GM21447 (cell line): Measurements from ENCODE around the gene CASP7.
A peak's percentile ranks its signal among the peaks of the same experiment; 100 is the strongest.

Experiments used
- ATAC-seq: cut with Tn5 transposase; IDR thresholded peaks from one replicate; pipeline ENCODE4 v1.9.1; 2021; ENCODE audit not compliant: unreplicated experiment

The CASP7 gene

DNA sequence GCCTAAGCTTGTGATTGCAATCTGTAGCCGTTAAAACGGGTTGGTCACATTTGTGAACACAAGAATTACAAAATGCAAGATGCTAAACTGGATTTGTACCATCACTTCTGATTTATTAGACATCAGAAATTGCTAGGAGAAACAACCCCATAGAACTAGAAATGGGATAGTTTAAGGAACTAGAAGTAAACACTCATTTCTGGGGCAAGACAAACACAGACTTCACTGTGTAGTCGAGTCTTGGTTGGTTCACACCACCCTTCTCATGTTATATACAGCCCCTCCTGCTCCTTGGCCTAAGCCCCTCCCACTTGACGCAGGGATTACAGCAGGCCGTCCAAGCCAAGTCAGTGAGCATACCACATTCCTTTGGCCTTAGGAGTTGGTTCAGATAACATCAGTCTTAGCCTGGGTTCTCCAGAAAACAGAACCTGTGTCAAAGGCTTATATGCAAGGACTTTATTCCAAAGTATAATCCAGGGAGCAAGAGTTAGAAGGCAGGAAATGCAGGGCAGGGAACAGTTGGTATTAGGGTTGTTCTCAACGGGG, 13.8 kb upstream of the CASP7 start:
- no peak for ATAC-seq

DNA sequence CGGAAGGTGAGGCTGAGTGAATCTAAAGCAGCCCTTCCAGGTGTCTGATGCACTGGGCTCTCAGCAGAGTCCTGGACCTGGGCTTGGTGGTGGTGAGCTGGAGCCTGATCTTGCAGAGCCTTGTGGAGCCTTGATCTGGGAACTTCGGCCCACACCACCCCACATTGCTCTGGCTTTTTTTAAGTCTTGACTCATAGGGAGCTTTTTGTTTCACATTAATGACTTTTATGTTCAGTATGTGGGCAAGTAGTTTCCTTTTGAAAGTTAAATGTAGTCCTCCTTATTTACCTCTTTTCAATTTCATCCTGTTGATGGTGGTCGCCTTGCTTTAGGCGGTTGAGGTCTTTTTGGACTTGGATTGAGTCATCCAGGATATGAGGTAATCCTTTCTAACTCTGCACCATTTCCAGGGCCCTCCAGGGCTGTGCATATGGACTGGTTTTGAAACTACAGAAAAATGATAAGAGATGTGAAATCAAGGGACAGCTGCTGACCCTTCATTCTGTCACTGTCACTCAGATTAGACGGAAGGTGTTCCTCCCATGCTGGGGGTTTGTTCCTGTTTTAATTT, 12.9 kb upstream of the CASP7 start:
- peak; percentile 86 for ATAC-seq

DNA sequence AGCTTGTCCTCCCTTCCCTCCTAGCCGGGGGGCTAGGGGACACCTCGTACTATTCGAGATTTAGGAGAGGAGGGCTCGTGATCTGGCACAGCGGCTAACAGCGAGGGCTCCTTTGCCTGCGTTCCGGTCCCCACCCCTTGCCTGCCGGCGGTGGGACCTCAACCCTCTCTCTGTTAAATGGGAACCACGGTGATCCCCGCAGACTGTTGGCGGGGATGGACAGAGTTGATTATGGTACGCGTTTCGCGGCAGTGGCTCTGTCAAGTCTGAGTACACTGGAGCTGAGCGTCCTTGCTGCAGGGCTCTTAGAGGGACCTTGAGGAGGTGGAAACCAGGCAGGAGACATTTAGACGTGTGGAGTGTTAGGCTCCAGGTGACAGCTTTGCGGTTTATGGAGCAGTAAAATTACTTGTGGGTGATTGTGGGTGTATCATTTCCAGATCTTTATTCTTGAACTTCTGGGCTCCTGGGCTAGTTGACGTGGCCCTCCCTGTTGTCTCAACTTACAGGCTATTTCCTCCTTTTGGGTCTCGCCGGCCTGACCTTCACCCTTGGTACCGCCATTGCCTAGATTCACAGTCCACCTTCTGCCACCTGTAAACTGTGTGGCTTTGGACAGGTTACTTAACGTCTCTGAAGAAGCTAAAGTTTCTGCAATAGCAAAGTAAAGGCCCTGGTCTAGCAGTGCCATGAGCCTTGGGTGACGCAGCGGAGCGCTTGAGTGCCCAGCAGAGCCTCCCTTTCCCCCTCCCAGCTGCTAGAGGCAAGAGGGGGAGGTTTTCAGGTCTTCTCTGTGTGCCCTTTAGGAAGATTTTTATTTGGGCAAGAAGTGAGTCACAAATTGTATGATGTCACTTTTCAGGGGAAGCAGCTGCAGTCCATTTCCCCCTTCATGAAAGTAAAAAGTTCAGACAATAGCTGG, 739 bp downstream of the CASP7 start:
- ATAC-seq, result peak; percentile 24

DNA sequence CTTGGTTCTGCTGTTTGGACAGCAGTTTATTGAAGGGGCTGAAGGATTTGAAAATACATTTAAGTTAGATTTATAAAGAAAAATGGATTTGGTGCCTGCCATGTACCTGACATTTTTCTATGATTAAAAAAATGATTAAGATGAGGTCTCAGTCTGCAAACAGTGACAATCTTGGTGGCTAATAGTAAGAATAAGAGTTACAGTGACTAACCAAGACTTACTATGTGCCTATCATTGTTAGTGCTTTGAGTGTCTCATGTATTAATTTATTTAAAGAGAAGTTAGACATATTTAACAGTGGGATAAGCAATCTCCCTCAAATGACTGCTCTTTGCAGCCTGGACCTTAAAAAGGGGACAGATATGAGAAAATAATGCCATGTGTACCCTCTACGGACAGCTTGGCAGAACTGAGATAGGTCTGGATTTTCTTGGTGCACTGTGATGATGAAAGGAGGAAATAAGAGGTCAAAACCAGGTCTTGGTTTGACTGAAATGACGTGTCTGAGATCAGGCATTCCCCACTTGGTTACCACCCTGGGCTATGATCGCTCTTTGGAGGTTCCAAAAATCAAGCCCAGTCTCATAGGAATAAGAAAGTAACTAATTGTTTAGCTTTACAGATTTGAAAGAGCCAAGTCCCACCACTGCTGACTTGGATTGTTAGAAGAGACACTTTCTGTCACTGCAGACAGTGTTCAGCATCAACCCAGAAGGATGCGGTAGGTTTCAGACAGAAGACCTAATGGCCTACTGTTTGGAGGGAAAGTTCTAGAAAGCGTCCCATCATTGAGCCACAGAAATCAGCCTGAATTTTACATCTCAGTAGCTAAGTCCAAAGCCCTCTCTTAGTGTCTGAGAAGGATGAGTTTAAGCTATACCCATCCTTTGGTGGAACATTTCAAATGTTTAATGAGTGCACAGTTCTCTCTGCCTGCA, 2.1 kb downstream of the CASP7 start:
- ATAC-seq, result peak; percentile 59

DNA sequence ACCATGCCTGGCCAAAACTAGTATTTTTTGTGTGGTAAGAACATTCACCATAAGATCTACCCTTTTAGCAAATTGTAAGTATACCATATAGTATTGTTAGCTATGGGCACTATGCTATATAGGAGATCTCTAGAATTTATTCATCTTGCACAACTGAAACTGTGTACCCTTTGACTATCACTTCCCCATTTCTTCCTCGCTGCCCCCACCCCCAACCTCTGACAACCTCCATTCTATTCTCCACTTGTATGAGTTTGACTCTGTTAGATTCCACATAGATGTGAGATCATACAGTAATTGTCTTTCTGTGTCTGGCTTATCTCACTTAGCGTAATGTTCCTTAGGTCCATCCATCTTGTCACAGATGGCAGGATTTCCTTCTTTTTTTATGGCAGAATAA, 3.6 kb downstream of the CASP7 start:
- no peak for ATAC-seq

DNA sequence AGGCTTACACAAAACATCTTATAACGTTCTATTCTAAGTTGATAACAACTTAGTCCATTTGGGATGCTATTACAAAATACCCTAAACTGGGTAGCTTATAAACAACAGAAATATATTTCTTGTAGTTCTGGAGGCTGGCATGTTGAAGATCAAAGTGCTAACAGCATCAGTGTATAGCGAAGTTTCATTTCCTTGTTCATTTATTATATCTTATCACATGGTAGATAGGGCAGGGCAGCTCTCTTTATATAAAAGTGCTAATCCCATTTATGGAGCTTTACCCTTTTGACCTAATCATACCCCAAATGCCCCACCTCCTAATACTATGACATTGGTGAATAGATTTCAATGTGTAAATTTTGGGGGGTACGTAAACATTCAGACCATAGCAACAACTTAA, 6.3 kb downstream of the CASP7 start:
- ATAC-seq, result no peak

DNA sequence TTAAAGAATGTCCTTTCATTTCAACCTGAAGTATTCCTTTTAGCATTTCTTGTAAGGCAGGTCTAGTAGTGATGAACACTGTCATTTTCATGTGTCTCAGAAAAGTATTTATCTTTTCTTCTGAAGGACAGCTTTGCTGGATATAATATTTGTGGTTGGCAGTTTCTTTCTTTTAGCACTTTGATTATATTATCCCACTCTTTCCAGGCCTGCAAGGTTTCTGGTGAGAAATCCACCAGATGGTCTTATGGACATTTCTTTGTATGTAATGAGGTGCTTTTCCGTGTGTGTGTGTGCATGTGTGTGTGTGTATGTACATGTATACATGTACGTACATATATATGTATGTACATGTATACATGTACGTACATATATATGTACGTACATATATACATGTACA, 7.3 kb downstream of the CASP7 start:
- ATAC-seq, result no peak

DNA sequence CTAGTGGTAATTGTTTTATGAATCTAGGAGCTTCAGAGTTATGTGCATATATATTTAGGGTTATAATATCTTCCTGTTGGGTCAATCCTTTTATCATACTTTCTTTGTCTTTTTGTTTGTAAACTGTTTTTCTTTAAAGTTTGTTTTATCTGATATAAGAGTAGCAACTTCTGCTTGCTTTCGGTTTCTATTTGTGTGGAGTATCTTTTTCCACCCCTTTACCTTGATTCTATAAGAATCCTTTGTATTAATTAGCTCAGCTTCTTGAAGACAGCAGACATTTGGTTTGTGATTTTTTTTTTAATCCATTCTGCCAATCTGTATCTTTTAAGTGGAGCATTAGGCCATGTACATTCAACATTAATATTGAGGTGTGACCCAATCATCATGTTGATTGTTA, 9.3 kb downstream of the CASP7 start:
- ATAC-seq, result no peak

DNA sequence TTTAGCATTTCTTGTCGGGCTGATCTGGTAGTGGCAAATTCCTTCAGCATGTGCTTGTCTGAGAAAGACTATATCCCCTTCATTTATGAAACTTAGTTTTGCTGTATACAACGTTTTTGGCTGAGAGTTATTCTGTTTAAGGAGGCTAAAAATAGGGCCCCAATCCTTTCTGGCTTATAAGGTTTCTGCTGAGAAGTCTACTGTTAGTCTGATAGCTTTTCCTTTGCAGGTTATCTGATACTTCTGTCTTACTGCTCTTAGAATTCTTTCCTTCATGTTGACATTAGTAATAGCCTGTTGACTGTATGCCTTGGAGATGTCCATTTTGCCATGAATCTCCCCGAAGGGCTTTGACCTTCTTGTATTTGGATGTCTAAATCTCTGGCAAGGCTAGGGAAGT, 9.9 kb downstream of the CASP7 start:
- ATAC-seq, result no peak

DNA sequence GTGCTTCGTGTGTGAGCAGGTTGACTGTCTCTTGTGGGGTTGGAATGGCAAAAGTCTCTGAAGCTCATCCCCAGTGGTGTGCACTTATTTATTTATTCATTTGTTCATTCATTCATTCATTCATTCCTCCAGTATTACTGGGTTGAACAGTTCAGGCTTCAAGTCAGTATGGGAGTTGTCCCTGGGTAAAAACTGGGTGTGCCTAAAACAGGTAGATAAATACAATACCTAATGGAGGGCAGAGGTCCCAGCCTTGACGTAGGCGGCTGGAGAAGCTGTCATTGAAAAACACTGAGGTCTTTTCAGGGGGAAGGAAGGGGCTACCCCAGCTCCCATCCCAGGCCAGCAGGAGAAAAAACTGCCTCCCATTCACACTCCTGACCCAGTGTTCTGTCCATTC, 11.0 kb downstream of the CASP7 start:
- ATAC-seq, result no peak

DNA sequence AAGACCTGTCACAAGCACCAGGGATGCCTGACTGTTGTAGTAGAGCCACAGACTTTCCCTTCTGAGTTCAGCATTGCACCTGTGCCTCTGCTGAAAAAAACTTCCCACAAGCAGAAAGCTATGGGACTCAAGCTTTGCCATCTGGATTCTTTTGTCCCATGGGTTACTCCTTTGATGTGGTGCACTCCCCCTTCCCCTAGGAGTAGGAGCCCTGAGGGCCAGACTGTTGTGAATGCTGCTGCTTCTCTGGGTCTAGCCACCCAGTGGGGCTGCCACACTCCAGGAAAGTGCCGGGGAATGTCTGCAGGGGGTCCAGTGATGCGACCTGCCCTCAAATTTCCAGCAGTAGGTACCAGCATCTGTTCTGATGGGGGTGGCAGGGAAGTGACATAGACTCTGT, 11.7 kb downstream of the CASP7 start:
- ATAC-seq, result no peak

DNA sequence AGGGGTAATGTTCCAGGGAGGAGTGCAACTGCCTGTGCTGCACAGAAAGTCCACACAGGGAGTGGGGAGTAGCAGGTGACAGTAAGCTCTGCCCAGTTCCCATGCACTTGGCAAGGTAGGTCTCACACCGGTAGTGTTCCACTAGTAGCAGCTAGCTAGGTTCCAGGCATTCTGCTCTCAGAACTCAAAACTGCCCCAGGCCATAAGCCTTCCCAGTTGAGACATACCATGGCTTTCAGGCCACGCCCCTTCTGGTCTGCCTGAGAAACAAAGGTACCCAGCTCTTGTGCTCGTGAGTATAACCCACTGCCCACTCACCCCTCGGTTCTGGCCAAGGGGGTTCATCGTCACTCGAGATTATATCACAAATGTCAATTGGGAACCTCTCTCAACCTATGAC, 12.6 kb downstream of the CASP7 start:
- ATAC-seq, result no peak

DNA sequence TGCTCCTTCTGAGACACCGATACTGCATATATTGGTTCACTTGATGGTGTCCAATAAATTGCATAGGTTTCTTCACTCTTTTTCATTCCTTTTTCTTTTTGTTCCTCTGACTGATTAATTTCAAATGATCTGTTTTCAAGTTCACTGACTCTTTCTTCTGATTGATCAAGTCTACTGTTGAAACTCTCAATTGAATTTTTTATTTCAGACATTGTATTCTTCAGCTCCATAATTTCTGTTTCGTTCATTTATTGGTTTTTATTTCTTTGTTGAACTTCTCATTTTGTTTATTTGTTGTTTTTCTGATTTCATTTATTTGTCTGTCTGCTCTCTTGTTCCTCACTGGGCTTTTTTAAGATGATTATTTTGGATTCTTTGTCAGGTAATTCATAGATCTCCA, 13.6 kb downstream of the CASP7 start:
- ATAC-seq, result no peak

DNA sequence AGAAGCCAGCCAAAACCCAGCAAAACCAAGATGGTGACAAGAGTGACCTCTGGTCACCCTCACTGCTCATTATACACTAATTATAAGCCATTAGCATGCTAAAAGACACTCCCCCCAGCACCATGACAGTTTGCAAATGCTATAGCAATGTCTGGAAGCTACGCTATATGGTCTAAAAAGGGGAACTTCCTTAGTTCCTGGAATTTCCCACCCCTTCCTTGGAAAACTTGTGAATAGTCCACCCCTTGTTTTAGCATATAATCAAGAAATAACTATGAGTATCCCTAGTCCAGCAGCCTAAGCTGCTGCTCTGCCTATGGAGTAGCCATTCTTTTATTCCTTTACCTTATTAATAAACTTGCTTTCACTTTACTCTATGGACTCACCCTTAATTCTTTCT, 16.0 kb downstream of the CASP7 start:
- no peak for ATAC-seq

DNA sequence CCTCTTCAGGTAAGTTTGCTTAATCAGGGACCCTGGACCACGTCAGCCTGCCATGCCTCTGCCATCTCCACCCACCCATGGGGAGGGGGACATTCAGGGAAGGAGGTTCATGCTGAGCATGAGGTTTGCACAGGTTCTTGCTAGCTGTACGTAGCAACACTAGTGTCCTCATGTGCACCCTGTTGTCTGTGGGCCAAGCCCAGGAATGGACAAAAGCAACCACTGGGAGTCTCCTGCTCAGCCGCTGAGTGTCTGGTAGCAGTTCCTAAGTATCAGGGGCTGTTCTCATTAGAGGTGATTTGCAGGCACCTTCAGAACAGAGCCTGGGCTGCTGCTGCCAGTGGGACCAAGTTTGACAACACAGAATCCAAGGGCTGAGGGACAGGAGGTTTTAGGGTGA, 17.9 kb downstream of the CASP7 start:
- ATAC-seq, result no peak

DNA sequence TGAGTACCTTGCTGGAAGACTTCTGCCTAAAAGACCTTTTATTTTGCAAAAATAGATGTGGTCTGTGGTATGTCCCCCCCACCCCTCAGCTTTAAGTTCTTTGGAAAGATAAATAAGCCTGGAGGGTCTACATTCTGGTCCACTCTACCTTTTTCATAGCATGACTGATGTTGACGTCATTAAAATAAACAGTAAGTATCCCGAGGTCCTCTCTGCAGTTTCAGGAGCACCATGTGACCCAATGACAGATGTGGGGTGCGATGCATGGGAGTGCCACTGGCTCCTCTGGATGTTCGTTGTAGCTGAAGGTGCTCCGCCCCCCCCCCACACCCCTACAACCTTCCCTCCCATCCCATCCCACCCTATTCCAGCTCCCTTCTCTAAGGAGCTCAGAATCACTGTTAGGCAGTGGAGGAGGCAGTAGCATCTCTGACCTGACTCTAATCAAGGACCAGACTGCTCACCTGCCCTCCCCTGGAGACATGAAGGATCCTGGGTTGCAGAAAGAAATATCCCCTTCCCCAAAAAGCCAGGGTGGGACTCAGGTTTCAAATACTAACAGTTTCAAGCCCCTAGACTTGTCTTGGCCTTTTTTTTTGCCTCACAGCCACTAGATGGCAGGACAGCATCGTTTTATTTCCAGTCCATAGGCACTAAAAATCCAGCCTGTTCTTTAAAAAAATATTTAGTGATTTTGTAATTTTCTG, 25.1 kb downstream of the CASP7 start:
- no peak for ATAC-seq

DNA sequence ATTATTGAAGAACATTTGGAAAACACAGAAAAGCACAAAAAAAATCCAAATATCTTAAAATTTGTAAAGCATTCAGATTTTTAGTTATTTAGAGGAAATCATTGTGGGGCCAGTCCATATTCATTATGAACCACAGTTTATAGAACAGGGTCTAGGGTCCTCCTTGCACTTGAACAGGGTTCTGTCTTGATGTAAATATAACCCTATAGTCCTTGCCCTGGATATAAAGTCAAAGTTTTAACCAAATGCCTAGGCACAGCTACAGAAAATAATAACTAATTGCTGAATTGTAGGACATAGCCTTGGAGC, 25.6 kb downstream of the CASP7 start:
- no peak for ATAC-seq

DNA sequence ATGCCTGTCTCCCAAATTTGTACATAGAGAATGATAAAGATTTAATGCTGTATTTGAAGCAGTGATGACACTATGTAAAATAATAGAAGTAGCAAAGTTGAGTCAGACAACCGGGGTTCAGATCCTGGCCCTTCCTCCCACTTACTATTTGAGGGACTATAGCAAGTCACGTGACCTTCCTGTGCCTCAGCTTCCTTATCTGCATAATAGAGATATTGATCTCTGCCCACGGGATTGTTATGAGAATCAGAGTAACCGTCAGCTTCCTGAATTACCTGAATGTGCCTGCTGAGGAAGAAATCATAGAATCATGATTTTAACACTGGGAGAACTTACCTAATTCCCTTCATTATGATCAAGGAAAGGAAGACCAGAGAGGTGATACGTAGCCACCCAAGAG, 26.9 kb downstream of the CASP7 start:
- ATAC-seq, result no peak

DNA sequence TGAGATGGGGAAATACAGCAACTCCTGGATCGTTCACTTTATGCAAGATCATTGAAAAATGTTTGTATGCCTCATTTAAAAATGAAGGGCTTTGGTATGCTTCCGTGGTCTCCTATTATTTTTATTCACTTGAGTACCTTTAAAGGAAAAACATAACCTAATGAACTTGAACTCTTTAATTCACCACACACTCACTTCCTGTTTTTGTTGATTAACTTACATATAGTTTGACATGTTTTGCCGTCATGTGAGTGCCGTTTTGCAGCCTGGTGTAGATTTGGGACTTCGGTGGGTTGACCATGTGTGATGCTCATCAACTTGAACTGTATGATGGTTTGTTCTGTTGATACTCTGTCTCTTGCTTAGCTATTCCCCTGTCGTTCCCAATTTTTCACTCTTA, 28.9 kb downstream of the CASP7 start:
- ATAC-seq, result no peak

DNA sequence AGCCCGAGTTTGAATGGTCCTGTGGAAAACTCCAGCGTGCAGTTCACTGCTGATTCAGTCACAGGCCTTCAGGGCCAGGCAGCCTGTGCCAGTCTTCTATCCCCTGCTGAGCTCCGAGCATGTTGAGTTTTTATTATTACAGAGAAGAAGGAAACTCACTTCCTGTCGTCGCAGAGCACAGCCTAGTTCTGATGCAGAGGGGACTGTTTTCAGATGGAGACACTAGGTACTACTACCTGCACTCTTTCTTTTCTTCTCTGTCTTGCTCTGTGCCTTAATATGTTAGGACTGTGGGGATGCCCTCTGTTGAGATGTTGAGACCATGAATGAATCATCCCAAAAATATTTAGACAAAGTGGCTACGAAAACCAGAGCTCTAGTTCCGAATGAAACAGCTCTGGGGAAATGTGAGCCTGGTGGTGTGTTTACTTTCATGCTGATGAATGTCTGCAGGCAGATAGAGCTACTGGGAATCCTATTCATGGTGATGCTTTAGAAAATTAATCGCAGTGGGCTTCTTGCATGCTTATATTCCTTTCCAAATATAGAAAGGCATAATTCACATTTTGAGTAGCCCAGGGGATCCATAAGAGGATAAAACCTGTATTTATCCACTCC, 29.6 kb downstream of the CASP7 start:
- no peak for ATAC-seq

DNA sequence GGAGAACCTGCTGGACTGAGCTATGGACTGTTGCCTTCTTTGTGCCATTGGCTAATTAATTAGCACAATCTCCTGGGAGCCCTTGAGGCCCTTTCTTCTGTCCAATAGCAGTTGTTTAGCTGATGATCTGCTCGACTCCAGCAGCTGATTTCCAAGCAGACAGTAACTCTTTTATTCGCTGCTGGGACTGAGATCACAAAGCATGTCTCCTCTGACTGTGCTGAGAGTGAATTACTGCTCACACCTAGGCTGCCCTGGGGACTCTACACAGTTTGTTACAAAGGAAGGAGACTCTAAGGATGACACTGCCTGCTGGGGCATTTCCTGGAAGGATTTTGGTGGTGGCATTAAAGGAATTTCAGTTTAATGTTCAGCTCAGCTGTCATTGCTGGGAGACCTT, 31.4 kb downstream of the CASP7 start:
- ATAC-seq, result no peak
